AG09309 (cell line): Measurements from ENCODE around the gene GIMAP6.
"Not testable (repeated sequence)": the region's sequence is repeated elsewhere in the genome, so short reads cannot be mapped to it uniquely, and the experiment has no call there.

Source experiments
- DNase-seq: peaks from one replicate; pipeline ENCODE4 v3.0.0-alpha.2; 2010; ENCODE audit warnings: low read depth
- H3K4me3 ChIP-seq: 2 replicates; pipeline ENCODE4 v1.5.1; 2011; ENCODE audit warnings: mild to moderate bottlenecking, low read depth, low read length, moderate library complexity; ENCODE audit not compliant: control insufficient read depth
- CTCF ChIP-seq: IDR thresholded peaks from 2 replicates; pipeline ENCODE4 v1.5.1; 2011; ENCODE audit warnings: mild to moderate bottlenecking, low read depth, low read length, inconsistent platforms; ENCODE audit not compliant: insufficient read depth, control insufficient read depth; ENCODE audit errors: missing control alignments

Gene GIMAP6

GRCh38 chr7:150585199-150585598, 47.0 kb downstream of the GIMAP6 start:
- H3K4me3 ChIP-seq: no peak overlapping the region
- no peak for DNase-seq
- no peak for TF ChIP-seq CTCF

- DNase-seq: no peak
- TF ChIP-seq CTCF: no peak
- H3K4me3 ChIP-seq: no peak overlapping the region
Observed at GRCh38 chr7:150580638-150581394, 51.4 kb downstream of the GIMAP6 start.

GRCh38 chr7:150579979-150580637, 52.1 kb downstream of the GIMAP6 start:
- not testable (repeated sequence) for H3K4me3 ChIP-seq, DNase-seq
